Heart left ventricle (tissue), 13 donors: ENCODE results near the gene TMEM229B.

Source experiments
- POLR2A ChIP-seq, 2 donors: fragments of 450-650 bp; IDR thresholded peaks; one replicate each; pipeline ENCODE4 v1.6.1; 2017; ENCODE audit warnings: antibody characterized with exemption in 2 of 2, mild to moderate bottlenecking in 2 of 2, moderate library complexity in 2 of 2
- TF ChIP-seq, protein P1 (sequence below), 12 donors: fragments of 200-600 bp; sonication (generic) in 4 of 12; IDR thresholded peaks; one replicate each; pipeline versions ENCODE4 v1.5.0 to v1.8.0; 2018 to 2022; ENCODE audit warnings: antibody characterized with exemption in 12 of 12, mild to moderate bottlenecking in 5 of 12
- donor health status: ischemic (EF 13 %, LVEDD 7.1; RV severe dilation, severe dysfunction).
- donor health status: DM: no; HTN: yes; CAD: no.
- donor health status: DM: no; HTN: no; CAD: no.
- donor health status: ischemic (EF 25% LVEDD 6.9; RV normal size, moderate dysfunction).
- donor health status: ischemic (EF 25% LVEDD 5.7; RV mildly dilated, moderate dysfunction).
- donor health status: ischemic (EF 35%, LVEDD 5.7; RV mildly dilated, moderate dysfunction).
- donor health status: nonischemic (EF 11% LVEDD 7.7; RV severe dilation, severe dysfunction).
- donor health status: DM: yes; HTN: yes; CAD: no.
- donor health status: PGD.
- donor health status: ischemic (EF 29% LVEDD 5.4; RV normal size, mild dysfunction).
- donor health status: nonischemic (EF 23%, LVEDD 6.1; RV moderate dilation, normal function).

DNA sequence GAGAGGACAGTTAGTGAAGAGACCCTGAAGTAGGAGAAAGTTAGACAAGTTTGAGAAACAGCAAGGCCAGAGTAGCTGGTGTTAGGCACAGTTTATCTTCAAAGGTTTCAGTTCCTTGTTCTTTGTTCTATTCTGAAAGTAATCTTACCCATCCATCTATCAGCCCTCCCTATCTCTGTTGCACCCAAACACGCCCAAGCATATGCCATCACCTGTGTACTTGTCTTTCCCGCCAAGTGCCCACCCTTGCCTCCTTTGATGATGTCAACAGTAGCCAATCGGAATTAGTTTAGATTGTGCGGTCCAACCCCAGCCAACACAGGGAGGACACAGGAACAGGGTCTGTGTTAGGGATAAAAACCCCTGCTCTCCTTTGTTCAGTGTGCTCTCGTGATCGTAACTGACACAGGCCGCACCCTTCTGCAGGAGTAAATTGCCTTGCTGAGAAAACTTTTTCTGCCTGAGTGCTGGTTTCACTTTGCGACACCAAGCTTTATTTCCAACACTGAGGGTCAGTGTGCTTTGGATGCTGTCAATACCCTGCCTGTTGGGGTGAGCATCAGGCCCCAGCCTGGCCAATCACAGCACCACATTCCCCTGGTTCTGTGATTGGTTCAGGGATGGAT lies 4.7 kb upstream of the TMEM229B start:
- TF ChIP-seq, protein P1, sequence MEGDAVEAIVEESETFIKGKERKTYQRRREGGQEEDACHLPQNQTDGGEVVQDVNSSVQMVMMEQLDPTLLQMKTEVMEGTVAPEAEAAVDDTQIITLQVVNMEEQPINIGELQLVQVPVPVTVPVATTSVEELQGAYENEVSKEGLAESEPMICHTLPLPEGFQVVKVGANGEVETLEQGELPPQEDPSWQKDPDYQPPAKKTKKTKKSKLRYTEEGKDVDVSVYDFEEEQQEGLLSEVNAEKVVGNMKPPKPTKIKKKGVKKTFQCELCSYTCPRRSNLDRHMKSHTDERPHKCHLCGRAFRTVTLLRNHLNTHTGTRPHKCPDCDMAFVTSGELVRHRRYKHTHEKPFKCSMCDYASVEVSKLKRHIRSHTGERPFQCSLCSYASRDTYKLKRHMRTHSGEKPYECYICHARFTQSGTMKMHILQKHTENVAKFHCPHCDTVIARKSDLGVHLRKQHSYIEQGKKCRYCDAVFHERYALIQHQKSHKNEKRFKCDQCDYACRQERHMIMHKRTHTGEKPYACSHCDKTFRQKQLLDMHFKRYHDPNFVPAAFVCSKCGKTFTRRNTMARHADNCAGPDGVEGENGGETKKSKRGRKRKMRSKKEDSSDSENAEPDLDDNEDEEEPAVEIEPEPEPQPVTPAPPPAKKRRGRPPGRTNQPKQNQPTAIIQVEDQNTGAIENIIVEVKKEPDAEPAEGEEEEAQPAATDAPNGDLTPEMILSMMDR (IDR thresholded peaks at IDR 0.05), result no peak
- no peak for TF ChIP-seq POLR2A (IDR thresholded peaks at IDR 0.05)
